NCI-H2029 treated with DMSO at 0.1 percent for 48 hours (cell line): Measurements from ENCODE around the gene GTF2IRD1.
"Not testable (repeated sequence)": the region's sequence is repeated elsewhere in the genome, so short reads cannot be mapped to it uniquely, and the experiment has no call there.

Experiments used
- DNase-seq: peaks from one replicate; lab custom pipeline; 2025; lab: John Stamatoyannopoulos, UW

Gene GTF2IRD1

GRCh38 chr7:74604326-74605020, 150.8 kb downstream of the GTF2IRD1 start:
- DNase-seq = peak; percentile 22

- no peak for DNase-seq
These were observed 152.6 kb downstream of the GTF2IRD1 start for GRCh38 chr7:74606101-74606908.

DNA sequence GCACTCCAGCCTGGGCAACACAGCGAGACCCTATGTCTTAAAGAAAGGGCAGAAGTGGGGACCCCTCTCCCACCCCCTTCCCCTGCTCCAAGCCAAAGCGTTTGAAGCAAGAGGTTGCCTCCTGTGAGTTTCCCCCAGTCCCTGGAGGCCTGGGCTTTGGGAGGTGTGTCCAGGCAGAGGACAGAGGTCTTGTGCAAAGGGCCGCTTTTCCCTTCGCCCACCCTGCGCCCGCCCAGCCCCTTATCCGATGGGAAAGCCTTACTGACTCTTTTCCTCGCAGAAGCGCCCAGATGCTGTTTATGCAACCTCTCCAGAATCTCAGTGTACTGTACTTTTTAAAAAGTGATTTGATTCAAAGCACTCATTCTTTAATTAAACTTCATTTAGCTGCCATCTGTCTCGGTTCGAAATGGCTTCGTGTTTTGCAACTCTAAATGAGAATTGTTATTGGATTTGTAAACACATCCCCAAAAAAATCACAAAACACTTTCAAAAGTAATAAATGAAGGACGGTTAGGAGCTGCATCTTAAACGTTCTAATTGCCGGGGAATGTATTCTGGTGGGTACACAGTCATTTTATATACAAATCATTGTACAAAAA, 153.3 kb downstream of the GTF2IRD1 start:
- DNase-seq = no peak

DNA sequence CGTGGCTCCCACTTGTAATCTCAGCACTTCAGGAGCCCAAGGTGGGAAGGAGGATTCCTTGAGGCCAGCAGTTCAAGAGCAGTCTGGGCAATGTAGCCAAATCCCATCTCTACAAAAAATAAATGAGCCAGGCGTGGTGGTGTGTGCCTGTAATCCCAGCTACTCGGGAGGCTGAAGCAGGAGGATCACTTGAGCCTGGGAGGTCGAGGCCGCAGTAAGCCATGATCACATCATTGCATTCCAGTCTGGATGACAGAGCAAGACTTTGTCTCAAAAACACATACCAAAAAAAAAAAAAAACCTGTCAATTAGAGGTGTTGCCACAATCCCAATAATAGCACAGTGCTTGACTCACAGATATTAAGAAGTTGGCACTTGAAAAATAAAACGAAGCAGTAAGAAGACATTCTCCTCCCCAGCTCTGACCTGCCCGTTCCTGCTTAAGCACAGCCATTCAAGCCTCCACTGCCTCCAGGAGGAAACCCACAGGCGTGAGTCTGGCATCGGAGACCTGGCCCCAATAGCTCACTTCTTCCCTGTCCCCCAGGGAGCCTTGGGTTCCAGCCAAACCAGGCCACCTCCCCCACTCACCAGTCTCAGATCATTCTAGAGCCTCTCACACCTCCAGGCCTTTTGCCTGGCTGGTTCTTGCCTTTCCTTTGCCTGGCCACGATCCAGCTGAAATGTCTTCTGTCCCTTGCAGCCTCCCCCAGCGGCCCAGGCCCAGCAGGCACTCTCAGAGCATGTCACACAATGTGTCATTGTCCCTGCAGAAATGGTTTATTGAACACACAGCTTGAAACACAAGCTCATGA, 158.5 kb downstream of the GTF2IRD1 start:
- DNase-seq = peak; percentile 52

GRCh38 chr7:74615933-74616780, 162.5 kb downstream of the GTF2IRD1 start:
- no peak for DNase-seq

DNA sequence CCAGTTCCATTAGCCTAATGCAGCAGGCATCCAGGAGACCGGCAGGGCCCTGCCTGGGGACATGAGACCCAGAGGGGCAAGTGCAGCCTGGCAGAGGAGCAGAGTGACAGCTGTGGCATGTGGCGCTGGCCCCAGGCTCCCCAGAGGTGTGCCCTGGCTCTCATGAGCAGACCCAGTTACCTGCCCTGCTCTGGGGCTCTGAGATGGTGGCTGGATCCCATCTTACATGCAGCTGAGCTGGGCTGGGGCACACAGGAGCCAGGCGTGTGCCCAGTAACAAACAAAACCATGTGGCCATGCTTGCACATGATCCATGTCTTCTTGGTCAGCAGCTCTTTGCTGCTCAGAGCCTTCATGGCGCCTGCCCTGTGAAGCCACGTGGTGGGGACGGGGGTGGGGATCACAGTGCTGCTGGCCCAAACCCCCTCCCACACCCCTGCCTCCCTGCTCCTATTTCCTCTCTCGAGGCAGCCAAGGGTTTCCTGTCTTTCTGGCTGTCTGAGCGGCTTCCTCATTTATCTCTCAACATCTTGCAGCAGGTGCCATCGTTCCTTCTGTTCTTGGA, 163.6 kb downstream of the GTF2IRD1 start:
- DNase-seq = no peak

- no peak for DNase-seq
These were observed 165.6 kb downstream of the GTF2IRD1 start for GRCh38 chr7:74619235-74619860.

GRCh38 chr7:74622228-74622749, 168.6 kb downstream of the GTF2IRD1 start:
- no peak for DNase-seq

DNA sequence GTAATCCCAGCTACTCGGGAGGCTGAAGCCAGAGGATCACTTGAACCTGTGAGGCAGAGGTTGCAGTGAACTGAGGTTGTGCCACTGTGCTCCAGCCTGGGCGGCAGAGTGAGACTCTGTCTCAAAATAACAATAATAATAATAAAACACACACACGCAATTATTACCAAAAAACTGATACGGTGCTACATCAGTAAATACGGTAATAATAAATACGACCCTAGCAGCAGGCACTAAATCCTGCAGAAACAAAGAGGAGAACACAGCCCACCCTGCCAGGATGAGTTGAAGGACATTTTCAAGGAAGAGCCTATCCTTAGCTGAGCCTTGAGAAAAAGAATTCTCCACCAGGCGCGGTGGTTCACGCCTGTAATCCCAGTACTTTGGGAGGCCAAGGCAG, 169.4 kb downstream of the GTF2IRD1 start:
- no peak for DNase-seq

GRCh38 chr7:74625446-74625845, 171.7 kb downstream of the GTF2IRD1 start:
- no peak for DNase-seq

DNA sequence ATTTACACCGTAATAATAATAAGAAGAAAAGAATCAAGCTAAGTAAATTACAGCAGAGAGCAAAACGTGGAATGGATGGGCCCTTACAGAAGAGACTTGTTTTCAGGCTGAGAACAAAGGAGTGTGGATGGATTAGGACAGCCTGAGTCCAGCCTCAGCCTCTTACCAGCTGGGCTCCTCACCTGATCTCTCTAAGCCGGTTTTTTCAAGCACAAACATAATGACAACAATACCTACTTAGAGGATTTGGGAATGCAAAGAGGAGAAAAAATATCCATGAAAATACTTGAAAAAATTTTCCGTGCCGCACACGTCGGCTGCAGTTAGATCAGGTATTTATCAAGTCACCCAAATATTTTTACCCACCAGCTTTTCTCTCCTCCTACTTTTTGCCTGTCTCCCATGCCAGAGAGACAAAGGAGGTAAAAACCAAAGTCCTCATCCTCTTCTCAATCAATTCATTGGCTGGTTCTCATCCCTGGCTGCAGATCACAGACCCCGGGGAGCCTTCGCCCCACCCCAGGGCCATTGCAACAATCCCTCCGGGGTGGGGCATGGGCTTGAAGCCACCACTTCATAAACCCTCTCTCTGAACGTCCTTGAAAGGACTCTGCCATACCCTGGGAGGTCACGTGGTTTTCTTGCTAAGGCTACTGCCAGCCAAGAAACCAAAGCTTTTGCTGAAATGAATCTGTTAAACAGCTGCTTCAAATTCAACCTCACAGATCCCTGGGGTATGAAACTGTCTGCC, 174.1 kb downstream of the GTF2IRD1 start:
- DNase-seq = peak; percentile 77

DNA sequence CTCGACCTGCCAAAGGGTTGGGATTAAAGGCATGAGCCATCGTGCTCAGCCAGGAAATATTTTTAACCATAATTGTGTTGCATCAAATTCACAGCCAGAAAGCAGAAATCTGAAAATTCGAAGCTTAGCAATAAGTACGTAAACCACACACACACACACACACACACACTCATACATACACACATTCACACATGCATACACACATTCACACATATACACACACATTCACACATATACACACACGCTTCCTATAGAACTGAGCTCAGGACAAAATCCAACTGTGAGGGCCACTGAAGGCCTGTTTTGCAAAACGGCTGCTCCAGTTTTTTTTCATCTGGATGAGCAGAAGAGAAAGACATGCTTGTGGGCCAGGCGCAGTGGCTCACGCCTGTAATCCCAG, 178.8 kb downstream of the GTF2IRD1 start:
- no peak for DNase-seq

- DNase-seq = no peak
These were observed 179.8 kb downstream of the GTF2IRD1 start for GRCh38 chr7:74633451-74633921.

GRCh38 chr7:74637745-74638144, 184.0 kb downstream of the GTF2IRD1 start:
- no peak for DNase-seq

DNA sequence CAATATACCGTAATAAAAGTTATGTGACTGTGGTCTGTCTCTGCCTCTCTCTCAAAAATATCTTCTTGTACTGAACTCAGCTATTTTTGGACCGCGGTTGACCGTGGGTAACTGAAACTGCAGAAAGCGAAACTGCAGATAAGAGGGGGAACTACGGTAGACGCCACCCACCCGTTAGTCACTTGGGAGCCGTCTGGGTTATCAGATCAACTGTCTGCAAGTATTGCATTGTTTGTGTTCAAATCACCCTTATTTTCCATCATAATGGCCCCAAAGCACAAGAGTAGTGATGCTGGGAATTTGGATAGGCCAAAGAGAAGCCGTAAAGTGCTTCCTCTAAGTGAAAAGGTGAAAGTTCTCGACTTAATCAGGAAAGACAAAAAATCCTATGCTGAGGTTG, 196.3 kb downstream of the GTF2IRD1 start:
- DNase-seq = not testable (repeated sequence)

DNA sequence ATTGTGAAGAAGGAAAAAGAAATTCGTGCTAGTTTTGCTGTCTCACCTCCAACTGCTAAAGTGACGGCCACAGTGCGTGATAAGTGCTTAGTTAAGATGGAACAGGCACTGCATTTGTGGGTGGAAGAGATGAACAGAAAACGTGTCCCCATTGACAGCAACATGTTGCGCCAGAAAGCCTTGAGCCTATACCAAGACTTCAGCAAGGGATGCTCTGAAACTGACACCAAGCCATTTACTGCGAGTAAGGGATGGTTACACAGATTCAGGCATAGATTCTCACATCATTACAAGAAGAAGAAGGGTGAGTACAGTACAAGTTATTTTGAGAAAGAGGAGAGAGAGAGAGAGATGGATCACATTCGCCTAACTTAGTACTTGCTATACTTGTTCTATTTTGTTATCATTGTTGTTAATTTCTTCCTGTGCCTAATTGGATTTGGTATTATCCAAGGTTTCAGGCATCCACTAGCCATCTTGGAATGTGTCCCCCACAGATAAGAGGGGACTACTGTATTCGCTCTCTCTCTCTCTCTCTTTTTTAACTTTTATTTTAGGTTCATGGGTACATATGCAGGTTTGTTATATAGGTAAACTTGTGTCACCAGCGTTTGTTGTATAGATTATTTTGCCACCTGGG, 196.9 kb downstream of the GTF2IRD1 start:
- DNase-seq = not testable (repeated sequence)

DNA sequence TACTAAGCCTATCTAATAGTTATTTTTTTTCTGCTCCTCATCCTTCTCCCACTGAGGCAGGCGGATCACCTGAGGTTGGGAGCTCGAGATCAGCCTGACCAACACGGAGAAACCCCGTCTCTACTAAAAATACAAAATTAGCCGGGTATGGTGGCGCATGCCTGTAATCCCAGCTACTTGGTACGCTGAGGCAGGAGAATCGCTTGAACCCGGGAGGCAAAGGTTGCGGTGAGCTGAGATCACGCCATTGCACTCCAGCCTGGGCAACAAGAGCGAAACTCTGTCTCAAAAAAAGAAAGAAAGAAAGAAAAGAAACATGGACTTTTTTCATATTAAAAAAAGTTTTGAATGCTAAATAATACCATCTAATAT, 197.4 kb downstream of the GTF2IRD1 start:
- DNase-seq = not testable (repeated sequence)
